Sigmoid colon (tissue), 3 donors: Measurements from ENCODE around the gene BATF3.

Experiments
- POLR2A ChIP-seq, 2 donors: fragments of 450-650 bp; IDR thresholded peaks; one replicate each; pipeline ENCODE4 v1.6.1; 2016; ENCODE audit warnings: antibody characterized with exemption in 2 of 2, mild to moderate bottlenecking in 2 of 2, moderate library complexity in 2 of 2
- TF ChIP-seq, protein P1 (sequence below), 4 experiments: fragments of 450-650 bp in 3 of 4; fragments of 200-600 bp in 1 of 4; IDR thresholded peaks; one replicate each; pipeline ENCODE4 v1.5.1; 2016 to 2019; ENCODE audit warnings: antibody characterized with exemption in 4 of 4, mild to moderate bottlenecking in 3 of 4, moderate library complexity in 2 of 4

GRCh38 chr1:212646588-212646987 lies 53.1 kb downstream of the BATF3 start:
- TF ChIP-seq, protein P1, sequence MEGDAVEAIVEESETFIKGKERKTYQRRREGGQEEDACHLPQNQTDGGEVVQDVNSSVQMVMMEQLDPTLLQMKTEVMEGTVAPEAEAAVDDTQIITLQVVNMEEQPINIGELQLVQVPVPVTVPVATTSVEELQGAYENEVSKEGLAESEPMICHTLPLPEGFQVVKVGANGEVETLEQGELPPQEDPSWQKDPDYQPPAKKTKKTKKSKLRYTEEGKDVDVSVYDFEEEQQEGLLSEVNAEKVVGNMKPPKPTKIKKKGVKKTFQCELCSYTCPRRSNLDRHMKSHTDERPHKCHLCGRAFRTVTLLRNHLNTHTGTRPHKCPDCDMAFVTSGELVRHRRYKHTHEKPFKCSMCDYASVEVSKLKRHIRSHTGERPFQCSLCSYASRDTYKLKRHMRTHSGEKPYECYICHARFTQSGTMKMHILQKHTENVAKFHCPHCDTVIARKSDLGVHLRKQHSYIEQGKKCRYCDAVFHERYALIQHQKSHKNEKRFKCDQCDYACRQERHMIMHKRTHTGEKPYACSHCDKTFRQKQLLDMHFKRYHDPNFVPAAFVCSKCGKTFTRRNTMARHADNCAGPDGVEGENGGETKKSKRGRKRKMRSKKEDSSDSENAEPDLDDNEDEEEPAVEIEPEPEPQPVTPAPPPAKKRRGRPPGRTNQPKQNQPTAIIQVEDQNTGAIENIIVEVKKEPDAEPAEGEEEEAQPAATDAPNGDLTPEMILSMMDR (IDR thresholded peaks at IDR 0.05): no peak
- TF ChIP-seq POLR2A (IDR thresholded peaks at IDR 0.05): no peak
